ENCODE results near the gene MAP4K2. TPM values are rescaled to one million over a fixed set of nuclear protein-coding genes. Genes with fewer than 3 reads are reported as not detected.

MAP4K2 gene
- total RNA-seq, 2 donors from 2014 or later: 23.3 to 39.1 TPM

- Histone ChIP-seq H3K36me3 (peaks cover 22% of the 10 kb centered on the region), H3K9me3 (no peaks in the 10 kb centered on the region), H3K4me1 (ENCODE audit: control insufficient read depth in 1 of 2, low read depth in 2 of 2) (peaks cover 26 to 65% of the 10 kb centered on the region in 2 donors), H3K4me3 (peak within 1 kb of the TSS; percentile 66), H3K27me3 (replicated peaks; ENCODE audit: insufficient read depth) (no peaks in the 10 kb centered on the region), H3K27ac (peak within 1 kb of the TSS; percentile 83 to 91)
- no peak for TF ChIP-seq CTCF (IDR thresholded peaks at IDR 0.05)
- ATAC-seq (ENCODE audit: insufficient number of reproducible peaks, low FRiP score, low read depth) (peak; percentile 63), DNase-seq (ENCODE audit: low spot score) (peak; percentile 70)
Measured at GRCh38 chr11:64759722-64760719, 43.0 kb downstream of the MAP4K2 start, which contains the start of gene PYGM. PYGM (minus strand) TSS chr11:64759974; CDS start chr11:64759898, 76 bp downstream.

- H3K36me3 ChIP-seq: peaks cover 14% of the 10 kb centered on the region
- DNase-seq (ENCODE audit: low spot score) (no peak), ATAC-seq (ENCODE audit: insufficient number of reproducible peaks, low FRiP score, low read depth) (no peak)
- H3K27me3 ChIP-seq (replicated peaks; ENCODE audit: insufficient read depth): no peaks in the 10 kb centered on the region
- TF ChIP-seq CTCF (IDR thresholded peaks at IDR 0.05): no peak
- no peaks in the 10 kb centered on the region for H3K9me3 ChIP-seq
- H3K4me3 ChIP-seq: peak overlapping the region; percentile 66
- peak overlapping the region; percentile 83 to 91 for H3K27ac ChIP-seq
- H3K4me1 ChIP-seq (ENCODE audit: control insufficient read depth in 1 of 2, low read depth in 2 of 2): peaks cover 26 to 58% of the 10 kb centered on the region in 2 donors
Measured at GRCh38 chr11:64759131-64759721, 43.8 kb downstream of the MAP4K2 start.

- H3K9me3 ChIP-seq: no peaks in the 10 kb centered on the region
- H3K27ac ChIP-seq: peak overlapping the region; percentile 83 to 91
- TF ChIP-seq CTCF (IDR thresholded peaks at IDR 0.05): no peak
- H3K27me3 ChIP-seq (replicated peaks; ENCODE audit: insufficient read depth): no peaks in the 10 kb centered on the region
- ATAC-seq (ENCODE audit: insufficient number of reproducible peaks, low FRiP score, low read depth): no peak
- peaks cover 7% of the 10 kb centered on the region for H3K36me3 ChIP-seq
- peaks cover 22 to 51% of the 10 kb centered on the region in 2 donors for H3K4me1 ChIP-seq (ENCODE audit: control insufficient read depth in 1 of 2, low read depth in 2 of 2)
- H3K4me3 ChIP-seq: peak overlapping the region; percentile 66
- no peak for DNase-seq (ENCODE audit: low spot score)
Measured at GRCh38 chr11:64758330-64759079, 44.5 kb downstream of the MAP4K2 start.

- H3K4me1 ChIP-seq (ENCODE audit: control insufficient read depth in 1 of 2, low read depth in 2 of 2): peaks cover 19 to 44% of the 10 kb centered on the region in 2 donors
- no peak for ATAC-seq (ENCODE audit: insufficient number of reproducible peaks, low FRiP score, low read depth)
- H3K36me3 ChIP-seq: peaks cover 5% of the 10 kb centered on the region
Measured at GRCh38 chr11:64757549-64758329, 45.3 kb downstream of the MAP4K2 start.

More at GRCh38 chr11:64757549-64758329, 45.3 kb downstream of the MAP4K2 start:
- H3K9me3 ChIP-seq: no peaks in the 10 kb centered on the region
- no peak overlapping the region for H3K4me3 ChIP-seq
- H3K27ac ChIP-seq: no peak overlapping the region
- no peak for TF ChIP-seq CTCF (IDR thresholded peaks at IDR 0.05)
- H3K27me3 ChIP-seq (replicated peaks; ENCODE audit: insufficient read depth): no peaks in the 10 kb centered on the region
- no peak for DNase-seq (ENCODE audit: low spot score)
